GM12878 (cell line): ENCODE results near the gene KIF14. TPM values are rescaled to one million over a fixed set of nuclear protein-coding genes. Genes with fewer than 3 reads are reported as not detected.

Experiments used
- ATAC-seq: fragments of 200-7000 bp; cut with Tn5 transposase; 3 replicates; pipeline ENCODE4 v1.9.1; 2020; ENCODE audit warnings: mild to moderate bottlenecking, moderate library complexity
- BruUV-seq: library from RNA; stranded (reverse); fragments of 400-500 nt; replicated peaks from 2 replicates; lab custom pipeline; 2021; lab: Mats Ljungman, UMichigan
- CTCF ChIA-PET: fragments of 300-600 bp; sonication (Branson Sonifier 250); formaldehyde crosslinking; extraction: SDS; loops from one replicate; lab custom pipeline; 2021; ENCODE audit warnings: inconsistent platforms; lab: Yijun Ruan, JAX
- POLR2A ChIA-PET: fragments of 350-600 bp; formaldehyde crosslinking; extraction: SDS; loops from one replicate; lab custom pipeline; 2021; ENCODE audit warnings: inconsistent platforms; lab: Charles Lee
- RAD21 ChIA-PET: fragments of 300-600 bp; sonication (Branson Sonifier 250); formaldehyde crosslinking; loops from one replicate; lab custom pipeline; 2023; ENCODE audit warnings: antibody characterized with exemption; ENCODE audit not compliant: unreplicated experiment; lab: Charles Lee
- SMC1A ChIA-PET: fragments of 300-600 bp; sonication (Branson Sonifier 250); formaldehyde crosslinking; loops from one replicate; lab custom pipeline; 2023; ENCODE audit not compliant: unreplicated experiment, uncharacterized antibody; lab: Charles Lee
- DNase-seq: peaks from one replicate; pipeline ENCODE4 v3.0.0-alpha.2; 2011; ENCODE audit warnings: low read depth, low spot score
- FAIRE-seq: peaks from 3 replicates; lab custom pipeline; 2011; peaks lifted over from hg19 to GRCh38; lab: Jason Lieb, UNC
- H2AFZ ChIP-seq: 2 replicates; pipeline ENCODE4 v1.6.0; 2011; ENCODE audit warnings: low read depth, low read length, control low read depth; ENCODE audit not compliant: control insufficient read depth
- H3K27ac ChIP-seq: 2 replicates; pipeline ENCODE4 v1.5.1; 2011; ENCODE audit warnings: control low read depth; ENCODE audit not compliant: control insufficient read depth, insufficient read depth
- H3K27me3 ChIP-seq, 2 experiments: replicated peaks in 1 of 2; 2 replicates each; pipeline versions ENCODE4 v1.6.0 to v1.6.1; 2011; ENCODE audit warnings: low read length in 1 of 2; ENCODE audit not compliant: control insufficient read depth in 2 of 2, insufficient read depth in 2 of 2
- H3K36me3 ChIP-seq, 2 experiments: 2 replicates each; pipeline ENCODE4 v1.5.1; 2011; ENCODE audit warnings: low read length in 1 of 2; ENCODE audit not compliant: control insufficient read depth in 2 of 2, insufficient read depth in 2 of 2
- H3K4me1 ChIP-seq: 2 replicates; pipeline ENCODE4 v1.6.1; 2011; ENCODE audit warnings: mild to moderate bottlenecking, low read length, moderate library complexity, mixed read lengths; ENCODE audit not compliant: control insufficient read depth, insufficient read depth
- H3K4me2 ChIP-seq: 2 replicates; pipeline ENCODE4 v1.6.0; 2011; ENCODE audit warnings: control low read depth; ENCODE audit not compliant: control insufficient read depth, insufficient read depth
- H3K4me3 ChIP-seq: fragments of 200-600 bp; sonication (generic); 2 replicates; pipeline ENCODE4 v1.5.1; 2016
- H3K79me2 ChIP-seq: 2 replicates; pipeline ENCODE4 v1.6.0; 2011; ENCODE audit warnings: low read length; ENCODE audit not compliant: control insufficient read depth, insufficient read depth
- H3K9ac ChIP-seq: 2 replicates; pipeline ENCODE4 v1.8.0; 2011; ENCODE audit warnings: low read length, control low read depth, mixed read lengths; ENCODE audit not compliant: control insufficient read depth, insufficient read depth
- H3K9me3 ChIP-seq: replicated peaks from 3 replicates; pipeline ENCODE4 v1.5.1; 2011; ENCODE audit warnings: mild to moderate bottlenecking, low read length; ENCODE audit not compliant: control insufficient read depth, insufficient read depth
- H4K20me1 ChIP-seq: 2 replicates; pipeline ENCODE4 v1.6.0; 2011; ENCODE audit not compliant: control insufficient read depth, insufficient read depth
- EED ChIP-seq: sonication (generic); IDR thresholded peaks from 2 replicates; pipeline ENCODE4 v1.6.1; 2016; ENCODE audit warnings: antibody characterized with exemption, low read depth
- FOS ChIP-seq: IDR thresholded peaks from 3 replicates; pipeline ENCODE4 v1.6.1; 2011; ENCODE audit warnings: borderline replicate concordance; ENCODE audit not compliant: insufficient read length; ENCODE audit errors: extremely low read depth
- GABPA ChIP-seq: IDR thresholded peaks from 2 replicates; pipeline ENCODE4 v1.6.1; 2014; ENCODE audit warnings: antibody characterized with exemption, low read depth, mild to moderate bottlenecking, inconsistent platforms
- SMARCA5 ChIP-seq: fragments of 450-650 bp; IDR thresholded peaks from 2 replicates; pipeline ENCODE4 v1.6.1; 2017; ENCODE audit warnings: mild to moderate bottlenecking
- SREBF2 ChIP-seq: IDR thresholded peaks from 2 replicates; pipeline ENCODE4 v1.6.1; 2012; ENCODE audit warnings: mild to moderate bottlenecking, low read length
- STAT1 ChIP-seq: fragments of 450-650 bp; conservative IDR thresholded peaks from 2 replicates; pipeline ENCODE4 v1.6.1; 2014; ENCODE audit warnings: antibody characterized with exemption, mild to moderate bottlenecking
- SUPT20H ChIP-seq: IDR thresholded peaks from 2 replicates; pipeline ENCODE4 v1.6.1; 2011; ENCODE audit warnings: low read depth, mild to moderate bottlenecking, low read length, moderate library complexity, borderline replicate concordance; ENCODE audit not compliant: control insufficient read depth
- ZNF207 ChIP-seq: fragments of 450-650 bp; IDR thresholded peaks from 2 replicates; pipeline ENCODE4 v1.6.1; 2014; ENCODE audit warnings: antibody characterized with exemption, mild to moderate bottlenecking, borderline replicate concordance
- ZNF384 ChIP-seq: IDR thresholded peaks from 2 replicates; pipeline ENCODE4 v1.6.1; 2012; ENCODE audit warnings: low read depth, mild to moderate bottlenecking, low read length, improper control_type of control experiment, borderline replicate concordance
- ZZZ3 ChIP-seq: IDR thresholded peaks from 2 replicates; pipeline ENCODE4 v1.6.1; 2011; ENCODE audit warnings: low read depth; ENCODE audit not compliant: control insufficient read depth, insufficient read length
- WGBS: methylation state at CpG from one replicate; pipeline ENCODE4 v1.1.6; 2016; ENCODE audit warnings: low lambda C conversion rate; ENCODE audit not compliant: insufficient replicate concordance, insufficient coverage; ENCODE audit errors: missing lambda C conversion rate; 5-methylcytosine and 5-hydroxymethylcytosine counted together
- in situ Hi-C: fragments of 300-500 bp; cut with MboI; formaldehyde crosslinking; loops from 9 replicates; pipeline ENCODE4 v1.14.3; 2018; ENCODE audit warnings: mixed read lengths
- intact Hi-C: fragments of 100-400 bp; cut with micrococcal nuclease; formaldehyde crosslinking; loops from one replicate; pipeline ENCODE4 v1.14.2; 2022; ENCODE audit not compliant: unreplicated experiment
- polyA plus RNA-seq, 11 experiments: library from polyadenylated mRNA; depleted of rRNA in 4 of 11; unstranded in 6 of 11; stranded (reverse) in 5 of 11; fragments of >200 nt; fragmentation: Nextera tagmentation in 4 of 11; fragmentation: Illumina TruSeq in 1 of 11; extraction: Ambion mirVana in 4 of 11; extraction: Trizol in 1 of 11; gene quantifications; 1 replicate in 1 of 11; 2 replicates in 10 of 11; pipeline versions ENCODE4 v1.2.1 to v1.2.3, GENCODE V29; 2011 to 2016; ENCODE audit warnings: inconsistent platforms in 2 of 11, missing spikeins in 2 of 11, low read depth in 1 of 11
- total RNA-seq, 4 experiments: library from RNA; depleted of rRNA in 3 of 4; stranded (reverse); fragments of >200 nt in 3 of 4; fragmentation: Illumina TruSeq in 1 of 4; extraction: Trizol in 1 of 4; gene quantifications; 2 replicates each; pipeline versions ENCODE4 v1.2.1 to v1.2.3, GENCODE V29; 2013 to 2021
- TF ChIP-seq, protein P1 (sequence below): IDR thresholded peaks from 2 replicates; pipeline ENCODE4 v1.6.1; 2011; ENCODE audit warnings: mild to moderate bottlenecking, low read depth, low read length, moderate library complexity; ENCODE audit not compliant: insufficient replicate concordance
- TF ChIP-seq, protein P2 (sequence below): IDR thresholded peaks from 2 replicates; pipeline ENCODE4 v1.6.1; 2011; ENCODE audit warnings: low read depth, low read length, improper control_type of control experiment, borderline replicate concordance
- TF ChIP-seq, protein P3 (sequence below): fragments of 450-650 bp; IDR thresholded peaks from 2 replicates; pipeline ENCODE4 v1.6.1; 2016; ENCODE audit warnings: mild to moderate bottlenecking

The KIF14 gene
- total and polyA plus RNA-seq, 10 of the 15 experiments (the other 5 are each of a cell fraction or from before 2014, with no cell fraction given) = 6.8 to 25.5 (median 14.4) TPM

GRCh38 chr1:200518524-200518923 lies 102.0 kb downstream of the KIF14 start:
- Histone ChIP-seq H3K36me3 (no peaks in the 10 kb centered on the region), H4K20me1 (no peaks in the 10 kb centered on the region), H3K9me3 (no peaks in the 10 kb centered on the region), H3K4me3 (no peak overlapping the region), H3K79me2 (no peaks in the 10 kb centered on the region), H3K27ac (no peak overlapping the region), H3K4me1 (no peaks in the 10 kb centered on the region), H2AFZ (no peak overlapping the region), H3K4me2 (no peak overlapping the region), H3K9ac (no peak overlapping the region), H3K27me3 (no peaks in the 10 kb centered on the region)
- BruUV-seq = no TSS peak
- WGBS = 93% methylated on average over 1 of the region's 1 CpG
- ChIA-PET RAD21 (no interaction called here), SMC1A (interaction anchor here (1.2 kb wide), 1 partner anchor 11 kb away, joined by 5 read pairs; no protein-coding TSS in a partner anchor), POLR2A (interaction anchor here (0.7 kb wide), 1 partner anchor 282 kb away, joined by 4 read pairs; no protein-coding TSS in a partner anchor), CTCF (no interaction called here)
- ATAC-seq = no peak
- intact Hi-C loops (no loop called here), in situ Hi-C loops (no loop called here)
- TF ChIP-seq FOS = no peak
- TF ChIP-seq STAT1 = no peak
- no peak for TF ChIP-seq SREBF2
- no peak for TF ChIP-seq ZZZ3
- no peak for TF ChIP-seq SUPT20H
- no peak for TF ChIP-seq EED
- no peak for TF ChIP-seq ZNF384
- TF ChIP-seq, protein P1, sequence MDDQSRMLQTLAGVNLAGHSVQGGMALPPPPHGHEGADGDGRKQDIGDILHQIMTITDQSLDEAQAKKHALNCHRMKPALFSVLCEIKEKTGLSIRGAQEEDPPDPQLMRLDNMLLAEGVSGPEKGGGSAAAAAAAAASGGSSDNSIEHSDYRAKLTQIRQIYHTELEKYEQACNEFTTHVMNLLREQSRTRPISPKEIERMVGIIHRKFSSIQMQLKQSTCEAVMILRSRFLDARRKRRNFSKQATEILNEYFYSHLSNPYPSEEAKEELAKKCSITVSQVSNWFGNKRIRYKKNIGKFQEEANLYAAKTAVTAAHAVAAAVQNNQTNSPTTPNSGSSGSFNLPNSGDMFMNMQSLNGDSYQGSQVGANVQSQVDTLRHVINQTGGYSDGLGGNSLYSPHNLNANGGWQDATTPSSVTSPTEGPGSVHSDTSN = no peak
- TF ChIP-seq, protein P2, sequence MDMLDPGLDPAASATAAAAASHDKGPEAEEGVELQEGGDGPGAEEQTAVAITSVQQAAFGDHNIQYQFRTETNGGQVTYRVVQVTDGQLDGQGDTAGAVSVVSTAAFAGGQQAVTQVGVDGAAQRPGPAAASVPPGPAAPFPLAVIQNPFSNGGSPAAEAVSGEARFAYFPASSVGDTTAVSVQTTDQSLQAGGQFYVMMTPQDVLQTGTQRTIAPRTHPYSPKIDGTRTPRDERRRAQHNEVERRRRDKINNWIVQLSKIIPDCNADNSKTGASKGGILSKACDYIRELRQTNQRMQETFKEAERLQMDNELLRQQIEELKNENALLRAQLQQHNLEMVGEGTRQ = no peak
- no peak for TF ChIP-seq SMARCA5
- TF ChIP-seq, protein P3, sequence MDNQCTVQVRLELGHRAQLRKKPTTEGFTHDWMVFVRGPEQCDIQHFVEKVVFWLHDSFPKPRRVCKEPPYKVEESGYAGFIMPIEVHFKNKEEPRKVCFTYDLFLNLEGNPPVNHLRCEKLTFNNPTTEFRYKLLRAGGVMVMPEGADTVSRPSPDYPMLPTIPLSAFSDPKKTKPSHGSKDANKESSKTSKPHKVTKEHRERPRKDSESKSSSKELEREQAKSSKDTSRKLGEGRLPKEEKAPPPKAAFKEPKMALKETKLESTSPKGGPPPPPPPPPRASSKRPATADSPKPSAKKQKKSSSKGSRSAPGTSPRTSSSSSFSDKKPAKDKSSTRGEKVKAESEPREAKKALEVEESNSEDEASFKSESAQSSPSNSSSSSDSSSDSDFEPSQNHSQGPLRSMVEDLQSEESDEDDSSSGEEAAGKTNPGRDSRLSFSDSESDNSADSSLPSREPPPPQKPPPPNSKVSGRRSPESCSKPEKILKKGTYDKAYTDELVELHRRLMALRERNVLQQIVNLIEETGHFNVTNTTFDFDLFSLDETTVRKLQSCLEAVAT = no peak
- TF ChIP-seq ZNF207 = no peak
- TF ChIP-seq GABPA = no peak
- no peak for DNase-seq
- no peak for FAIRE-seq
